ENCODE data around the gene CRACR2A. TPM values are rescaled to one million over a fixed set of nuclear protein-coding genes. Genes with fewer than 3 reads are reported as not detected.

CRACR2A gene
- total RNA-seq, 1 donor from 2014 or later: 6.2 TPM

DNA sequence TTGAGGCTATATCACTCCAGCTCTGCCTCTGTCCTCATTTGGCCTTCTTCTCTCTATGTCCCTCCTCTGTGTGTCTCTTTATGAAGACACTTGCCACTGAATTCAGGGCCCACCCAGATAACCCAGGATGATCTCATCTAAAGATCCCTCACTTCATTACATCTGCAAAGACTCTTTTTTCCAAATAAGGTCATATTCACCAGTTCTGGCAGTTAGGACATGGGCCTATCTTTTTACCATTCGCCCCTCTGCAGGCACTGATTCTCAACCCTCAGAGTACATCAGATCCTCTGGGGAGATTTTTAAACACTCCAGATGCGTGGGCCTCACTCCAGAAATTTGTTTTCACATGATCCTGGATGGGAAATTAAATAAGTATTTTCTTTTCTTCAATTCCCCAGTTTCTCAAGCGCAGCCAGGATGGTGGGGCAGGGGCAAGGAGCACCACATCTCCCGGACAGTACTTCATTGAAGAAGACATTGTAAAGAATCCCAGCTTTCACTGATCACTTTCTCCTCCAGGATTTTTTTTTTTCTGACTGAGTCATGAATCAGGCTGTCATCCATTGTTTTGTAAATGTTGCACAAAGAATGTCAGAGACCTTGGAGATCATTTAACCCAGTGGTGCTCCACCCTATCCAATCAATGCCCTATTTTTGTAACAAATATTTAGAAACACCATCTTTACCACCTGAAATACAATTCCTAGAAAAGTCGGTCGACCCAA, 27.4 kb downstream of the CRACR2A start:
- no peak for DNase-seq (ENCODE audit: low read depth)
- H3K27me3 ChIP-seq (ENCODE audit: control insufficient read depth, insufficient read depth, low read length): no peaks in the 10 kb centered on the region

DNA sequence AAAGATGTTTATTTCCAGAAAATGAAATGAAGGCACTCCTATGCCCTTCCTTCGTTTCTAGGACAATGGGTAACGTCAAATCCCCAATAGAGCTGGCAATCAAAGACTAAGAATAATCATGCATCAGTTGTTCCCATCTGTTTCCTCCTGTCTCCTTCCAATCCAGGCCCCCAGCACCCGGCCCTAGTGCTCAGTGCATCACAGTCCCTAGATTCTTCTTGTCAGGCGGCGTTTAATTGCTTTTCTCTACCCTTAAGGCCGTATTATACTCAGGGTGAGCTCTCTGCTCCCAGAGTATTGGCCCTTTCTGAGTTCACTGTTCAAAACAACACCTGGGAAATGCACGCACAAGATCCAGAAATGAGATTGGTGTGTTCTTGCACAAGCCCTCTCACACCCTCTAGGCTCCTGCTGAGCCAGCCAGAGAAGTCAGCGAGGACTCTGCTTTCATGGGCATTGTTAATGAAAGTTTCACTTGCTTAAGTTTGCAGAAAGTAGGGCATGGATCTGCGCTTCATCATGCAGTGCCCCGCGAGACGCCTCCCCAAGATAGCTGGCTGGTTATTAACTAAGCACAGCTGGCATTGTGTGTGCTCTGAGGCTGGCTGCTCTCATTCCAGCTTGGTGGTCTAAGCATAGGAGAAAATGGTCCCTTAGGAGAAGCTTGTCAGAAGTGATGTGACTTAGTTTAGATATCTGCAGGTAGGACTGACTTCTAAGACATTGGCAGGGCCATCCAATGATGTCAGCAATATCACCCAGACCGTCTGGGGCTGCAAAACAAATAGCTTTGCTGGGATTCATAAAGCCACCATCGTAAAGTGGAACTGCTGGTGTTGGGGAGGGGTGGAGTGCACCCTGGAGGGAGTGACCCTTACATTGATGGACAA, 28.7 kb downstream of the CRACR2A start:
- Histone ChIP-seq H3K36me3 (ENCODE audit: control insufficient read depth, insufficient read depth, low read length) (no peaks in the 10 kb centered on the region), H3K4me3 (ENCODE audit: low read depth, low read length) (no peak overlapping the region), H3K27me3 (ENCODE audit: control insufficient read depth, insufficient read depth, low read length) (no peaks in the 10 kb centered on the region)
- DNase-seq (ENCODE audit: low read depth): no peak
- TF ChIP-seq, protein P1, sequence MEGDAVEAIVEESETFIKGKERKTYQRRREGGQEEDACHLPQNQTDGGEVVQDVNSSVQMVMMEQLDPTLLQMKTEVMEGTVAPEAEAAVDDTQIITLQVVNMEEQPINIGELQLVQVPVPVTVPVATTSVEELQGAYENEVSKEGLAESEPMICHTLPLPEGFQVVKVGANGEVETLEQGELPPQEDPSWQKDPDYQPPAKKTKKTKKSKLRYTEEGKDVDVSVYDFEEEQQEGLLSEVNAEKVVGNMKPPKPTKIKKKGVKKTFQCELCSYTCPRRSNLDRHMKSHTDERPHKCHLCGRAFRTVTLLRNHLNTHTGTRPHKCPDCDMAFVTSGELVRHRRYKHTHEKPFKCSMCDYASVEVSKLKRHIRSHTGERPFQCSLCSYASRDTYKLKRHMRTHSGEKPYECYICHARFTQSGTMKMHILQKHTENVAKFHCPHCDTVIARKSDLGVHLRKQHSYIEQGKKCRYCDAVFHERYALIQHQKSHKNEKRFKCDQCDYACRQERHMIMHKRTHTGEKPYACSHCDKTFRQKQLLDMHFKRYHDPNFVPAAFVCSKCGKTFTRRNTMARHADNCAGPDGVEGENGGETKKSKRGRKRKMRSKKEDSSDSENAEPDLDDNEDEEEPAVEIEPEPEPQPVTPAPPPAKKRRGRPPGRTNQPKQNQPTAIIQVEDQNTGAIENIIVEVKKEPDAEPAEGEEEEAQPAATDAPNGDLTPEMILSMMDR (IDR thresholded peaks at IDR 0.05; ENCODE audit: insufficient read depth, low read length, poor library complexity, severe bottlenecking): no peak

More for the DNA sequence above, 27.4 kb downstream of the CRACR2A start:
- Histone ChIP-seq H3K36me3 (ENCODE audit: control insufficient read depth, insufficient read depth, low read length) (no peaks in the 10 kb centered on the region), H3K4me3 (ENCODE audit: low read depth, low read length) (no peak overlapping the region)
- TF ChIP-seq, protein P1 (IDR thresholded peaks at IDR 0.05; ENCODE audit: insufficient read depth, low read length, poor library complexity, severe bottlenecking): no peak

DNA sequence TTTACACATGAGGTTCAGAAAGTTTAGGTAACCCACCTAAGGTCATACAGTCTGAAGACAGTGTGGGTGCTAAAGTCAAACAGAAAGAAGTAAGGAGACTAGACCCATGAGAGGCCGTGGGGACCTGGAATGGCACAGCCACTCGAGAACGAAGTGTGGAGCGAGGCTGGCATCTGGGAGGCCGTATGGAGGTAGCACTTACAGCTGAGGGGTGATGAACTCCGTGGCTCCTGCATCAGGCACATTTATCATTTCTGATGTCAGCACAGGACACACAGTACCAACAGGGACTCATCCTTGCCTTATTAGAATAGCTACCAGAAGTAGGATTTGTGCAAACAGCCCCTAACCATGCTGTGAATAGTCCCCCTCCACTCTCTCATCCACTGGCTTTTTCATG, 30.5 kb downstream of the CRACR2A start:
- Histone ChIP-seq H3K27me3 (ENCODE audit: control insufficient read depth, insufficient read depth, low read length) (no peaks in the 10 kb centered on the region), H3K36me3 (ENCODE audit: control insufficient read depth, insufficient read depth, low read length) (no peaks in the 10 kb centered on the region), H3K4me3 (ENCODE audit: low read depth, low read length) (no peak overlapping the region)
- TF ChIP-seq, protein P1 (IDR thresholded peaks at IDR 0.05; ENCODE audit: insufficient read depth, low read length, poor library complexity, severe bottlenecking): no peak
- no peak for DNase-seq (ENCODE audit: low read depth)

DNA sequence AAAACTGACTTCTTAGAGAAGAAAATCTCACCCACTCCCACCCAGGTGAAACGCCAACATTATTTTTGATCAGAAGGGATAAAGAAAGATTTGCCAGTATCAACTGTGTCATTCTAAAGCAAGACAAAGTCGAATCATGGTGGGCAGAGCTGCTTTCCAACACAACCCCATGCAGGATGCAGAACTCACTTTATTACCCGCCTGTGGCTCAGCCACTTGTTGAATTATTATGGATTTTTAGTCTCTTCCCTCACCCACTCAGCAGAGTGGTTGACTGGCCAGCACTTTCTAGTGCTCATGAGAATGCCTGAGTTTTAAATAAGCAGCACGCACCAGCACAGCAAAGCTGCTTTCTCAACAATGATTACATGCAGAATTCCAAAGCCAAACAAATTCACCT, 32.1 kb downstream of the CRACR2A start:
- no peaks in the 10 kb centered on the region for H3K27me3 ChIP-seq (ENCODE audit: control insufficient read depth, insufficient read depth, low read length)
- no peaks in the 10 kb centered on the region for H3K36me3 ChIP-seq (ENCODE audit: control insufficient read depth, insufficient read depth, low read length)
- DNase-seq (ENCODE audit: low read depth): no peak
- TF ChIP-seq, protein P1 (IDR thresholded peaks at IDR 0.05; ENCODE audit: insufficient read depth, low read length, poor library complexity, severe bottlenecking): no peak
- H3K4me3 ChIP-seq (ENCODE audit: low read depth, low read length): no peak overlapping the region

DNA sequence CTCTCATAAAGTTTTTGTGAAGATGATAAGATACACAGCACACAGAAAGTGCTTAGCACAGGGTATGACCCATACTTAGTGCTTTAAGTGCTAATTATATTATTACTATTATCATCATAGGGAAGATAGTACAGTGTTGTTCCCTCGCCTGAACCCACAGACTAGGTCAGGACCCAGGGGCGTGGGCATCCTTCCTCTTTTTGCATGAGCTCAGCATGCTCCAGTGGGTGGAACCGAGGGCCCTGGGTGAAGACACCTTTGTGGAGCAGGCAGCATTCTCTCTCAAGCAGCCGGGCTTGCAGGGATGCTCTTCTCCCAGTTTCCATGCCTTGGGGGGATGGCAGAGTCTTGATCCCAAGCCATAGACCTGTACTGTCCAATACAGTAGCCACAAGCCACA, 34.8 kb downstream of the CRACR2A start:
- Histone ChIP-seq H3K36me3 (ENCODE audit: control insufficient read depth, insufficient read depth, low read length) (no peaks in the 10 kb centered on the region), H3K4me3 (ENCODE audit: low read depth, low read length) (no peak overlapping the region), H3K27me3 (ENCODE audit: control insufficient read depth, insufficient read depth, low read length) (no peaks in the 10 kb centered on the region)
- TF ChIP-seq, protein P1 (IDR thresholded peaks at IDR 0.05; ENCODE audit: insufficient read depth, low read length, poor library complexity, severe bottlenecking): no peak
- DNase-seq (ENCODE audit: low read depth): no peak
